C1 segment of cervical spinal cord (tissue), 14 donors: ENCODE data around the gene GADD45A.

Source experiments
- DNase-seq, 14 donors: peaks; one replicate each; lab custom pipeline; 2025; lab: John Stamatoyannopoulos, UW

GADD45A gene

GRCh38 chr1:67668660-67669059, 16.3 kb upstream of the GADD45A start:
- DNase-seq: no peak

DNA sequence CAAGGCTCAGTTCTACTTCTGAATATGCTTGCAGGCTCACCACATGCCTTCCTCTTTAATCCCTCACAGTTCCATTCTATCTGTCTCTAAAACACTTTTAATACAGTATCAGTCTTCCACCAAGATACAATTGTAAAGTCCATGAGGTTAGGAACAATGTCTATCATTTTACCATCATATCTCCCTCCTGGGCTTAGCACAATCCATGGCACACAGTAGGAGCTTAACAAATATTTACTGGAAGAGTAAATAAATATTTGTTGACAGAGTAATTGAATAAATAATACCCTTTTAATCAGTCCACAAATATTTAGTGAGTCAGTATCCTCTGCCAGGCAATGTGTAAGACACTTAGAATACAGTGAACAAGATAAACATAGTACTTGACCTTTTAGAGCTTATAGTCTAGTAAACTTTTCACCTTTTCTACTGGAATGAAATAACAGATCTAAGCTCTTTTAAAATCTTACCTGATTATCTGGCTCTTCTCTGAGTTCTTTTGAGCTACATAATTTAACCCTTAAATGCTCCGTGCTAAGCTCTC, 12.7 kb upstream of the GADD45A start:
- peak in 1 of 14 donors; percentile 0 for DNase-seq

- no peak for DNase-seq
Observed at GRCh38 chr1:67673468-67674201, 11.4 kb upstream of the GADD45A start.

DNA sequence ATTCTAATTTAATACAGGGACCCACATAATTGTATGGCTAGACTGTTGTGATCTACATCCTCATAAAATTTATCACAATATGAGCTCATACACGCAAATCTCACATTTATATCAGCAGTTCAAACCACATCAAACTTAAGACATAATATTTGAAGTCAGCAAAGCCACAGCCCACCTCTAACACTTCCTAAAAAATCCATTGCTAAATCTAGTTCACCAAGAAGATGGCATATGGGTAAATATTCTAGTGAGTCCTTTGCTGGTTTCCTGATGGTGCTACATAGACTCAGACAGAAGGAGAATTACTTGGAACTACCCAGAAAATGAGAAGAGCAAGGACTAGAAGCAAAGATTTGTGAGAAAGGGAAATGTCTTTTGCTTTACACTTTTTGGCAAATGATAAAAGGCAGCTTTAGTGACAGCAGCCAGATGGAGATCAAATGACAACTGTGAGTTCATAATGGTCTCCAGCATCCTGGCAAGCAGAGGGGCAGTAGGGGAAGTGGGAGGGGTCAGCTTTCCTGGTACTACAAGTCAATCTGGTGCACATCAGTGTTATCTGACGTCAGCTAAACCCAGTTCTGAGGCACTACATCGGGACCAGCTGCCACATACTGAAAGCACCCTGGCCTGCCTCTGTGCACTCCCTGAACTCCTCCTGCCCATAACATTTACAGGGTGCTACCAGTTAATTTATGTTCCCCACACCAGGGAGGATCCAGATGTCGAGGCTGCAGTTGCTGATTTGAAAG, 10.6 kb upstream of the GADD45A start:
- peak in 1 of 14 donors; percentile 9 for DNase-seq

- DNase-seq: no peak
Observed at GRCh38 chr1:67675800-67676199, 9.2 kb upstream of the GADD45A start.

DNA sequence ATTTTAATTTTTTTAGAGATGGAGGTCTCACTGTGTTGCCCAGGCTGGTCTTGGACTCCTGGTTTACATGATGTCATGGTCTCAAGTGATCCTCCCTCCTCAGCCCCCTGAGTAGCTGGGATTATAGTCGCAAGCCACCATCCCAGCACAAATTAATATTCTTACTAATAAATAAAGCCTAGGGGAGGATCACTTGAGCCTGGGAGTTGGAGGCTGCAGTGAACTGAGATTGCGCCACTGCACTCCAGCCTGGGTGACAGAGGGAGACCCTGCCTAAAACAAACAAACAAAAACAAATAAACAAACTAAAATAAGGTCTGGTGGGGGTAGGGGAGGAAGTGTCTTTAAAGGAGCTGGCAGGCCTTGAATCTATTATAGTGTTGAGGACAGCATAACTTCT, 8.7 kb upstream of the GADD45A start:
- DNase-seq: no peak

- no peak for DNase-seq
Observed at GRCh38 chr1:67676946-67677345, 8.1 kb upstream of the GADD45A start.

DNA sequence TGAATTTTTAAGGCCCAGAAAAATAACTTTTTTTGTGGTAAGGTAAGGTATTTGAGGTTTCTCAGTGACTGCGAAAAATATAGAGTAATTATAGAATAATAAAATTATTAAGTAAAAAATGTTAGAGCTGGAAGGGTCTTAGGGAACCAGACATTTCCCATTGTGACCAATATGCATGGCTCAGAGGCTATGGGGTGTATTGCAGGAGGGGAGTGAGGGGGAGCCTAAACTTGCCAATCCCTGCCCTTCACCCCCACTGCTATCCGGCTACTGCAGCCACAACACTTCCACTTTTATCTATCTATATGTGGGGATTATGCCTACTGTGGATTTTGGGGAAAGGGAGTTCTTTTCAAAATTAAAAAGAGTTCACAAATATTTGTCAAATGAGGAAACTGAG, 7.6 kb upstream of the GADD45A start:
- DNase-seq: no peak

GRCh38 chr1:67677930-67678329, 7.1 kb upstream of the GADD45A start:
- no peak for DNase-seq

GRCh38 chr1:67679691-67680090, 5.3 kb upstream of the GADD45A start:
- no peak for DNase-seq

DNA sequence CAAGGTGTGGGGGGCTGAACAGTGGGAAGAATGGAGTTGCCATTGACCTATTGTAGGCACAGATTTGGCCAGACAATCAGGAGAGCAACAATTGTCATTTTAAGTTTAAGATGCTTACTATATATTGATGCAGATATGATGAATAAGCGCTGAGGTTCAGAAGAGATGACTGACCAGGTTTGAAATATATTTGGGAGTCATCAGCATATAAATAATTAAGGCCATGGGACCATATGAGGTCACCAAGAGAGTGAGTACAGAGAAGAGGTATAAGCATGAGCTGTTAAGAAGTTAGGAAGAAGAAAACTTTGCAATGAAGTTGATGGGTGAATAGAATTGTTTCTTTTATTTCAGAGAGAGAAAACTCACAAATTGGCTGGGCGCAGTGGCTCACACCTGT, 4.5 kb upstream of the GADD45A start:
- no peak for DNase-seq

- no peak for DNase-seq
Observed at GRCh38 chr1:67682659-67683197, 2.3 kb upstream of the GADD45A start.

DNA sequence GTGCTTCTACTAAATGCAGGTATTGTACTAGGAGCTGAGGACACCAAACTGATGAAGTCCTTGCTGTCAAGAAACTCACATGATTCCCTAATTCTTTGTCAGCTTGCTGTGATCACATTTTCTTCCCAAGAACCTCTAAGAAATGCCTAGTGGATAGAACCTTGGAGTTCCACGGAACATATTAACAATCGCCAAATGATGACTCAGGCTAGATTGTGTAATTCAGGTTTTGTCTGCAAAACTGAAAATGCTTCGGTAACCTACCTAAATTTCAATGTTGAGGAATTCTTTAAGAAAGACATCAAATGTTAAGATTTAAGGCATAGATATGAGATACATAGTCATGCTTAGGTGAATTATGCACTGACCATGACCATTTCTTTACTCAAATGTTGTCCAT, 1.7 kb upstream of the GADD45A start:
- DNase-seq: no peak

GRCh38 chr1:67683766-67684525, 1.1 kb upstream of the GADD45A start:
- peak in 4 of 14 donors; percentile 7 to 17 (median 10) for DNase-seq

DNA sequence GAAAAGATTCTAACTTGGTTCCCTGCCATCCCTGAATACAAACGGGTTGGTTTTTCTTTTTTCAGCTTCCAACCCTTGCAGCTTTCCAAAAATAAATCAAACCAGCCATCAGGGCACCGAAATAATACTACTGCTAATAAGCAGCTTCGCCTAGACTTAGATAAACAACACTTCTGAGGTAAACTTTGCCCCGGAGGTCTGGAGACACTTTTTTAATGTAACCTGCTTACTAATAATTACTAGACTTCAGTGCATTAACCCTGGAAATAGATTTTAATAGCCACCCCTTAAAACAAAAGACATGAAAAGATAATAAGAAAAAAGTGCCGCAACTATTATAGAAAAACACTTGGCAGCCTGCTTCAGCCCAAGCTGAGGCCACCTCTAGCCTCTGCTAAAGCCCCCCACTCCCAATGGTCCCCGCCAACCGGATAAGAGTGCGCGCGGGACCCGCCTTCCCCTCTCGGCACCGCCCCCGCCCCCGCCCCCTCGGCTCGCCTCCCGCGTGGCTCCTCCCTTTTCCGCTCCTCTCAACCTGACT, 405 bp upstream of the GADD45A start:
- DNase-seq: no peak

DNA sequence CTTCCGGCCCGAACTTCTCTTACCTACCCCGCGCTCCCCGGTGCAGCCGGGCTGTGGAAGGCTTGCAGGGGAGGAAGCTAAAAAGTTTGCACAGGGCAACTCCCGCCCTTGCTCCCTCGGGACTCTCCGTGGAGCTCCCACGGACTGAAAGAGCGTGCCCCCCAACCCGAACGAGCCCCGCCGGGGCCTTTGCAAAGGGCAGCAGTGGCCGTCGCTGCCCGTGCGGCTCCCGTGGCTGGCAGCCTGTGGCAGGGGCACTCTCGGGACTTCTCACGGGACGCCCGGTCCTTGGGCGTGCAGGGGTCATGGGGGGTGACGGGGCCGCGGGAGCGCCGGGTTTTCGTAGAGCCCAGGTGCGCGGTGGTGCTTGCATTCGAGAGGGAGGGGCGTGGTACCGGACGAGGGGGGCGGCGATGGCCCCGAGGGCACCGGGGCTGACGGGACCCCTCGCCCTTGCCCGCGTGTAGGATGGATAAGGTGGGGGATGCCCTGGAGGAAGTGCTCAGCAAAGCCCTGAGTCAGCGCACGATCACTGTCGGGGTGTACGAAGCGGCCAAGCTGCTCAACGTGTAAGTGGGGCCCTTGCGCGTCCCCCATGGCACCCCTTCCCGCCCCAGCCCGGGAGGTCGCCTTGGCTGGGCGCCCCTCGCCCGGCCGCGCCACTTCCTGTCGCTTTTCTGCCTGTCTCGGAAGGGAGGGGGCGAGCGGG, 711 bp downstream of the GADD45A start:
- DNase-seq: peak in 8 of 14 donors; percentile 23 to 70 (median 52)

DNA sequence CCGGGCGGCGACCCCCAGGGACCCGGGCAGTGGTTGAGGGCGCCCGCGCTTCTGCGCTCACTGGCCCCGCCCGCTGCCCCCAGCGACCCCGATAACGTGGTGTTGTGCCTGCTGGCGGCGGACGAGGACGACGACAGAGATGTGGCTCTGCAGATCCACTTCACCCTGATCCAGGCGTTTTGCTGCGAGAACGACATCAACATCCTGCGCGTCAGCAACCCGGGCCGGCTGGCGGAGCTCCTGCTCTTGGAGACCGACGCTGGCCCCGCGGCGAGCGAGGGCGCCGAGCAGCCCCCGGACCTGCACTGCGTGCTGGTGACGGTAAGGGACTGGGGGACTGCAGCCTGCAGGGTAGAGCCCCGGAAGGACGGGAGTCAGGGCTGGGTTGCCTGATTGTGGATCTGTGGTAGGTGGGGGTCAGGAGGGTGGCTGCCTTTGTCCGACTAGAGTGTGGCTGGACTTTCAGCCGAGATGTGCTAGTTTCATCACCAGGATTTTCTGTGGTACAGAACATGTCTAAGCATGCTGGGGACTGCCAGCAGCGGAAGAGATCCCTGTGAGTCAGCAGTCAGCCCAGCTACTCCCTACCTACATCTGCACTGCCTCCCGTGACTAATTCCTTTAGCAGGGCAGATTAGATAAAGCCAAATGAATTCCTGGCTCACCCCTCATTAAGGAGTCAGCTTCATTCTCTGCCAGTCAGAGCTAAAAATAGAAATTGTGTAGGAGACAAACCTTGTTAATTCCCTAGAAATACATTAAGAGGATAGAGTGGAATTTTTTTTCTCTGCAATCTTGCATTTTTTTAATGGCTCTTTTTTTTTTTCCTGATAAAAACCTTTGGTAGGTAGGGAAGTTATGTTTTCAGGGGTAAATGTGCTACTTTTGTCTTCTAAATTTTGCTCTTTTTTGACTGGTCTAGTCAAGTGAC, 1.5 kb downstream of the GADD45A start:
- peak in 11 of 14 donors; percentile 20 to 83 (median 65) for DNase-seq

- DNase-seq: no peak
Observed at GRCh38 chr1:67687198-67687545, 2.2 kb downstream of the GADD45A start.

GRCh38 chr1:67687649-67688048, 2.6 kb downstream of the GADD45A start:
- DNase-seq: no peak
